Activated CD4-positive, alpha-beta T cell treated with anti-CD3 and anti-CD28 coated beads, Interleukin-2, amount 10 ng/mL, durations not matched to agents 7 days and 5 days (primary cell): Measurements from ENCODE around the gene HAUS2. TPM values are rescaled to one million over a fixed set of nuclear protein-coding genes. Genes with fewer than 3 reads are reported as not detected.
A peak's percentile ranks its signal among the peaks of the same experiment; 100 is the strongest.

Experiments used
- CTCF ChIA-PET: fragments of 350-600 bp; sonication (Branson Sonifier 250); formaldehyde crosslinking; loops from one replicate; lab custom pipeline; 2021; ENCODE audit warnings: antibody characterized with exemption; lab: Charles Lee
- POLR2A ChIA-PET: fragments of 350-600 bp; sonication (Branson Sonifier 250); formaldehyde crosslinking; loops from one replicate; lab custom pipeline; 2021; ENCODE audit warnings: antibody characterized with exemption; lab: Charles Lee
- DNase-seq: peaks from one replicate; pipeline ENCODE4 v3.0.0-alpha.2; 2020
- H3K27ac Mint-ChIP-seq: one replicate; pipeline ENCODE4 v1.8.0; 2021; ENCODE audit warnings: mild to moderate bottlenecking, moderate library complexity, mixed read lengths
- H3K27me3 Mint-ChIP-seq: one replicate; pipeline ENCODE4 v1.8.0; 2021; ENCODE audit warnings: mixed read lengths
- H3K36me3 Mint-ChIP-seq: one replicate; pipeline ENCODE4 v1.8.0; 2021; ENCODE audit warnings: low read depth, mixed read lengths
- H3K4me1 Mint-ChIP-seq: one replicate; pipeline ENCODE4 v1.8.0; 2021; ENCODE audit warnings: mixed read lengths
- H3K4me3 Mint-ChIP-seq: one replicate; pipeline ENCODE4 v1.8.0; 2021; ENCODE audit warnings: mild to moderate bottlenecking, moderate library complexity, mixed read lengths
- H3K9me3 Mint-ChIP-seq: one replicate; pipeline ENCODE4 v1.8.0; 2021; ENCODE audit warnings: mixed read lengths
- total RNA-seq, 2 experiments: library from RNA; stranded (reverse); gene quantifications; one replicate each; pipeline ENCODE4 v1.2.3, GENCODE V29; 2021

Gene HAUS2
- total RNA-seq, 2 experiments from 2014 or later, result 36.7 to 42.9 TPM

DNA sequence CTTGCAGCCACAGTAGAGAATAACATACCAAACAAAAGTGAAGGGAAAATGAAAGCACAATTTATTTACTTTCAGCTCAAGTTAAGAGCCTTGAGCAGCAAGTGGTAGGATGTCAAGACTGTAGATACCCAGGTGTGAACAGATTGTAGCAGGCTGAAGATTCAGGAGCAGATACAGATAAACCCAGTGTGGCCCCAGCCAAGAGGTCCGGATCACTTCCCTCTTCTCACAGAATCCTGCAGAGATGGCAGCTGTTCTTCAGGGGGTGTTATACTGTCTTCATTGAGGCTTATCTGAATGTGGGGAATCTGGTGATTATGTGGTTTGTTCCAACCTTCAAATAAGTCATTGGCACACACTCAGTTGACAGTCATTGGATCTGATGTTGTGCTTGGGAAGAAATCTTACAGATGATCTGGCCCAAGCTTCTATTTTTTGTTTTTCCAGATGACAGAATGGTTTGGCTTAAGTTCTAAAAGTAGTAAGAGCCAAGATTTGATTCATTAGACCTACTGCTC, 28.9 kb downstream of the HAUS2 start:
- POLR2A ChIA-PET, result no interaction called here

GRCh38 chr15:42578984-42579537, 30.4 kb downstream of the HAUS2 start:
- POLR2A ChIA-PET, result no interaction called here
- Mint-ChIP-seq H3K27ac (no peak overlapping the region), H3K9me3 (no peaks in the 10 kb centered on the region), H3K27me3 (peaks cover 30% of the 10 kb centered on the region), H3K4me1 (peaks cover 64% of the 10 kb centered on the region), H3K4me3 (no peak overlapping the region), H3K36me3 (peaks cover 5% of the 10 kb centered on the region)
- CTCF ChIA-PET, result interaction anchor here (1.1 to 1.3 kb wide), 2 partner anchors 21 to 68 kb away, joined by 3 to 4 read pairs; no protein-coding TSS in a partner anchor
- DNase-seq, result no peak

More for the DNA sequence above, 28.9 kb downstream of the HAUS2 start:
- Mint-ChIP-seq H3K27ac (peak overlapping the region; percentile 28), H3K36me3 (peaks cover 5% of the 10 kb centered on the region), H3K27me3 (peaks cover 30% of the 10 kb centered on the region), H3K4me1 (peaks cover 60% of the 10 kb centered on the region), H3K9me3 (no peaks in the 10 kb centered on the region), H3K4me3 (peak overlapping the region; percentile 40)
- no peak for DNase-seq
- CTCF ChIA-PET, result interaction anchor here (0.6 to 0.9 kb wide), 3 partner anchors 28 to 155 kb away, joined by 3 read pairs; no protein-coding TSS in a partner anchor

GRCh38 chr15:42581272-42581730, 32.7 kb downstream of the HAUS2 start:
- POLR2A ChIA-PET, result interaction anchor here (1.0 kb wide), 1 partner anchor 24 kb away, joined by 4 read pairs; no protein-coding TSS in a partner anchor
- no peaks in the 10 kb centered on the region for H3K9me3 Mint-ChIP-seq
- H3K36me3 Mint-ChIP-seq, result peaks cover 8% of the 10 kb centered on the region
- peak; percentile 86 for DNase-seq
- H3K4me1 Mint-ChIP-seq, result peaks cover 52% of the 10 kb centered on the region
- peak overlapping the region; percentile 79 for H3K4me3 Mint-ChIP-seq
- peaks cover 29% of the 10 kb centered on the region for H3K27me3 Mint-ChIP-seq
- CTCF ChIA-PET, result interaction anchor here (1.3 to 2.1 kb wide), 5 partner anchors 17 to 51 kb away, joined by 3 to 4 read pairs (median 3); no protein-coding TSS in a partner anchor
- peak overlapping the region; percentile 91 for H3K27ac Mint-ChIP-seq

DNA sequence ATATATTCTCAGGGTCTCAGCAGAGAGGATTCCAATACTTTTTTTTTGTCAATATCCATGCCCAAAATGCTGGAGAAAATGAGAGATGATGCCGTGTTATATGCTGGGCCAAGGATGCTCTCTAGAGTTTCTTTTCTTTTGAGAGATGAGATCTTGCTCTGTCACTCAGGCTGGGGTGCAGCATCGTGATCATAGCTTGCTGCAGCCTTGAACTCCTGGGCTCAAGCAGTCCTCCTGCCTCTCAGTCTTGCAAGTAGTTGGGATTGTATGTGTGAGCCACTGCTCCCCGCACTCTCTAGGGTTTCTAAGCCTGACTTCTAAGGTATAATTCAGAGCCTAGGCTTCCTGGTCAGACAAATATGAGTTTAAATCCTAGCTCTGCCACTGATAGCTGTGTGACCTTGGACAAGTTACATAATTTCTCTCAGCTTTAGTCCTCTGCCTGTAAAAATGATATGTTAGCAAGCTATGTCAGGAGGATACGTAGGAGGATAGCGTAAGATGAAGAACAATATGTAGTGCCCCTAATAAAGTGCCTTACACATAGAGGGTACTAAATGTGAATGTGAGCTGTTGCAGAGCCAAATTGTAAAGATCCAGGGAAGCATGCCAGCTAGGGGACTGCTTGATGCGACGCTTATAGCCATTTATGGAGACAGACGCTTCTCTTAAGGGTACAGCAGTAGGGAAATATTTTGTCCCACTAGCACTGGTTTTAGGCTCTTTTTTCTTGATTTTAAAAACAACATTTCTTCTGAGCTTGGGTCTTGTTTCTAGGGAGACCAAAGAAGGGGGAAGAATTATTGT, 34.1 kb downstream of the HAUS2 start:
- ChIA-PET CTCF (interaction anchor here (1.0 to 2.1 kb wide), 3 partner anchors 8 to 26 kb away, joined by 3 to 4 read pairs (median 3); no protein-coding TSS in a partner anchor), POLR2A (no interaction called here)
- Mint-ChIP-seq H3K27ac (no peak overlapping the region), H3K4me3 (no peak overlapping the region), H3K4me1 (peaks cover 39% of the 10 kb centered on the region), H3K36me3 (peaks cover 8% of the 10 kb centered on the region), H3K9me3 (no peaks in the 10 kb centered on the region), H3K27me3 (peaks cover 22% of the 10 kb centered on the region)
- no peak for DNase-seq

GRCh38 chr15:42584031-42584765, 35.6 kb downstream of the HAUS2 start:
- CTCF ChIA-PET, result interaction anchor here (0.7 to 2.1 kb wide), 2 partner anchors 24 to 1036 kb away, joined by 3 to 6 read pairs; no protein-coding TSS in a partner anchor
- Mint-ChIP-seq H3K4me1 (peaks cover 34% of the 10 kb centered on the region), H3K9me3 (no peaks in the 10 kb centered on the region), H3K27ac (no peak overlapping the region), H3K36me3 (peaks cover 4% of the 10 kb centered on the region), H3K27me3 (peaks cover 11% of the 10 kb centered on the region), H3K4me3 (no peak overlapping the region)
- POLR2A ChIA-PET, result no interaction called here
- no peak for DNase-seq

DNA sequence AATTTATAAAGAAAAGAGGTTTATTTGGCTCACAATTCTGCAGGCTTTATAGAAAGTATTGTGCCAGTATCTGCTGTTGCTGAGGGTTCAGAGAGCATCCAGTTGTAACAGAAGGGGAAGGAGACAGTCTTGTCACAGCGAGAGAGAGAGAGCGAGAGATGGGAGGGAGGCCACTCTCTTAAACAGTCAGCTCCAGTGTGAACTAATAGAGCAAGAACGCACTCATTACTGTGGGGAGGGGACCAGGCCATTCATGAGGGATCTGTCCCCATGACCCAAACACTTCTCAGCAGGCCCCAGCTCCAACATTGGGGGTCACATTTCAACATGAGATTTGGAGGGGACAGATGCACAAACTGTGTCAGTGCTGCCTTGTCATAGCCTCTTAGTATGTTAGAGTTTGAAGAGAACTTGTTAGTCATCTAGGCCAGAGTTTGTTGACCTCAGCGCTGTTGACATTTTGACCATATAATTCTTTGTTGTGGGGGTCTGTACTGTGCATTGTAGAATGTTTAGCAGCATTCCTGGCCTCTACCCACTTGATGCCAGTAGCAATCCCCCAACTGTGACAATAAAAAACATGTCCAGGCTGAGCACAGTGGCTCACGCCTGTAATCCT, 42.1 kb downstream of the HAUS2 start:
- Mint-ChIP-seq H3K9me3 (no peaks in the 10 kb centered on the region), H3K36me3 (peaks cover 6% of the 10 kb centered on the region), H3K4me1 (no peaks in the 10 kb centered on the region), H3K4me3 (no peak overlapping the region), H3K27ac (no peak overlapping the region), H3K27me3 (no peaks in the 10 kb centered on the region)
- ChIA-PET POLR2A (no interaction called here), CTCF (interaction anchor here (1.1 kb wide), 1 partner anchor 8 kb away, joined by 3 read pairs; no protein-coding TSS in a partner anchor)
- no peak for DNase-seq

GRCh38 chr15:42591238-42591934, 42.7 kb downstream of the HAUS2 start:
- H3K4me1 Mint-ChIP-seq, result no peaks in the 10 kb centered on the region
- DNase-seq, result no peak
- no peaks in the 10 kb centered on the region for H3K27me3 Mint-ChIP-seq
- CTCF ChIA-PET, result interaction anchor here (1.1 kb wide), 2 partner anchors 9 to 43 kb away, joined by 3 read pairs; no protein-coding TSS in a partner anchor
- POLR2A ChIA-PET, result no interaction called here
- no peak overlapping the region for H3K4me3 Mint-ChIP-seq
- H3K27ac Mint-ChIP-seq, result no peak overlapping the region
- no peaks in the 10 kb centered on the region for H3K9me3 Mint-ChIP-seq
- H3K36me3 Mint-ChIP-seq, result peaks cover 3% of the 10 kb centered on the region

GRCh38 chr15:42592716-42593115, 44.1 kb downstream of the HAUS2 start:
- Mint-ChIP-seq H3K9me3 (no peaks in the 10 kb centered on the region), H3K4me1 (no peaks in the 10 kb centered on the region), H3K27ac (no peak overlapping the region), H3K27me3 (no peaks in the 10 kb centered on the region), H3K4me3 (no peak overlapping the region), H3K36me3 (peaks cover 3% of the 10 kb centered on the region)
- POLR2A ChIA-PET, result no interaction called here
- DNase-seq, result no peak
- CTCF ChIA-PET, result interaction anchor here (0.6 to 1.1 kb wide), 3 partner anchors 42 to 94 kb away, joined by 3 read pairs; no protein-coding TSS in a partner anchor

GRCh38 chr15:42593143-42593542, 44.5 kb downstream of the HAUS2 start:
- DNase-seq, result no peak
- Mint-ChIP-seq H3K9me3 (no peaks in the 10 kb centered on the region), H3K27ac (no peak overlapping the region), H3K4me1 (no peaks in the 10 kb centered on the region), H3K4me3 (no peak overlapping the region), H3K36me3 (peaks cover 3% of the 10 kb centered on the region), H3K27me3 (no peaks in the 10 kb centered on the region)
- ChIA-PET CTCF (interaction anchor here (0.6 to 0.8 kb wide), 2 partner anchors 45 to 93 kb away, joined by 3 read pairs; no protein-coding TSS in a partner anchor), POLR2A (interaction anchor here (0.6 kb wide), 1 partner anchor 143 kb away, joined by 3 read pairs; no protein-coding TSS in a partner anchor)

DNA sequence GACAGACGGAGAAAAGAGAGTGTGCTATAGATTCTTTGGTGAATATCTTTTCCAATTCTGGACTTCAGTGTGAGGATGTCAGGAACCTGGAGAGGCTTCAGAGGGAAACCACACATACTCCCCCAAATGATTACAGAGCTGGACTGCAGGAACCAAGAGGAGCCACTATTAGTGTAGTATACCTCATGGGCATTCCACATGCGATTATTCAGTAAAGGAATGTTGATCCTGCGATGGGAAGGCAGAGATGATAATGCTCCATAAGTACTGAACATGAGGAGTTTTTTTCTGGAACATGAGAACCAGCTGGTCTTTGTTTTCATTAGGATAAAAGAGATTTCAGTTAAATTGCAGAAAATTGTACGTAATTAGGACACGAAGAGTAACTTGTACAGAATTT, 45.5 kb downstream of the HAUS2 start:
- Mint-ChIP-seq H3K36me3 (peaks cover 3% of the 10 kb centered on the region), H3K4me3 (no peak overlapping the region), H3K27ac (no peak overlapping the region), H3K9me3 (no peaks in the 10 kb centered on the region), H3K4me1 (no peaks in the 10 kb centered on the region), H3K27me3 (no peaks in the 10 kb centered on the region)
- ChIA-PET CTCF (interaction anchor here (0.6 to 1.4 kb wide), 3 partner anchors 35 to 1487 kb away, joined by 3 read pairs; no protein-coding TSS in a partner anchor), POLR2A (no interaction called here)
- DNase-seq, result no peak

- no peaks in the 10 kb centered on the region for H3K27me3 Mint-ChIP-seq
- peaks cover 4% of the 10 kb centered on the region for H3K36me3 Mint-ChIP-seq
- DNase-seq, result no peak
- no peak overlapping the region for H3K4me3 Mint-ChIP-seq
- POLR2A ChIA-PET, result no interaction called here
- CTCF ChIA-PET, result interaction anchor here (0.9 to 1.4 kb wide), 2 partner anchors 27 to 85 kb away, joined by 3 read pairs; no protein-coding TSS in a partner anchor
- no peaks in the 10 kb centered on the region for H3K9me3 Mint-ChIP-seq
- no peak overlapping the region for H3K27ac Mint-ChIP-seq
- H3K4me1 Mint-ChIP-seq, result no peaks in the 10 kb centered on the region
Observed at GRCh38 chr15:42595626-42596240, 47.1 kb downstream of the HAUS2 start.
